CD14-positive monocyte (primary cell): ENCODE measurements around the gene COL5A2. TPM values are rescaled to one million over a fixed set of nuclear protein-coding genes. Genes with fewer than 3 reads are reported as not detected.

ENCODE experiments used
- DNase-seq, 3 donors: peaks; one replicate each; pipeline ENCODE4 v3.0.0-alpha.2; 2011 to 2022
- H2AFZ ChIP-seq: 2 replicates; pipeline ENCODE4 v1.6.0; 2012; ENCODE audit warnings: mild to moderate bottlenecking, low read depth, low read length, inconsistent platforms; ENCODE audit not compliant: insufficient read depth, poor library complexity, severe bottlenecking
- H3K27ac ChIP-seq, 2 donors: 1 replicate in 1 of 2; 2 replicates in 1 of 2; pipeline ENCODE4 v1.5.1; 2012 to 2013; ENCODE audit warnings: low read length in 2 of 2, control low read depth in 1 of 2, inconsistent platforms in 1 of 2, low read depth in 1 of 2, mild to moderate bottlenecking in 1 of 2
- H3K27me3 ChIP-seq, 2 donors: one replicate each; pipeline versions ENCODE4 v1.6.0 to v1.6.1; 2011 to 2013; ENCODE audit warnings: low read length in 2 of 2; ENCODE audit not compliant: control insufficient read depth in 2 of 2, insufficient read depth in 2 of 2
- H3K36me3 ChIP-seq, 2 donors: replicated peaks in 1 of 2; 1 replicate in 1 of 2; 2 replicates in 1 of 2; pipeline versions ENCODE4 v1.5.1 to v1.6.1; 2012 to 2013; ENCODE audit warnings: low read length in 2 of 2, control low read depth in 1 of 2, inconsistent platforms in 1 of 2, mild to moderate bottlenecking in 1 of 2; ENCODE audit not compliant: insufficient read depth in 2 of 2, control insufficient read depth in 1 of 2
- H3K4me1 ChIP-seq, 2 donors: 1 replicate in 1 of 2; 2 replicates in 1 of 2; pipeline versions ENCODE4 v1.5.1 to v1.6.1; 2012 to 2013; ENCODE audit warnings: low read length in 2 of 2, control low read depth in 1 of 2, inconsistent platforms in 1 of 2, mild to moderate bottlenecking in 1 of 2, moderate library complexity in 1 of 2; ENCODE audit not compliant: insufficient read depth in 2 of 2, control insufficient read depth in 1 of 2
- H3K4me2 ChIP-seq: replicated peaks from 2 replicates; pipeline ENCODE3; 2012; ENCODE audit warnings: low read length, moderate library complexity, mild to moderate bottlenecking; ENCODE audit not compliant: poor library complexity, severe bottlenecking; ENCODE audit errors: extremely low read depth
- H3K4me3 ChIP-seq, 3 experiments: fragments of 200-600 bp in 1 of 3; sonication (generic) in 1 of 3; replicated peaks in 1 of 3; 1 replicate in 2 of 3; 2 replicates in 1 of 3; pipeline ENCODE4 v1.5.1; 2011 to 2013; ENCODE audit warnings: low read length in 3 of 3, mild to moderate bottlenecking in 3 of 3, control low read depth in 2 of 3, low read depth in 2 of 3, inconsistent platforms in 1 of 3, moderate library complexity in 1 of 3
- H3K79me2 ChIP-seq: 2 replicates; pipeline ENCODE4 v1.6.0; 2012; ENCODE audit warnings: mild to moderate bottlenecking, control low read depth, inconsistent platforms, low read length, moderate library complexity; ENCODE audit not compliant: insufficient read depth
- H3K9ac ChIP-seq: 2 replicates; pipeline ENCODE4 v1.6.0; 2017; ENCODE audit warnings: low read length, mild to moderate bottlenecking; ENCODE audit not compliant: insufficient read depth, poor library complexity, severe bottlenecking
- H3K9me3 ChIP-seq, 2 donors: replicated peaks in 1 of 2; 1 replicate in 1 of 2; 2 replicates in 1 of 2; pipeline versions ENCODE4 v1.5.1 to v1.6.1; 2012 to 2013; ENCODE audit warnings: low read length in 2 of 2, control low read depth in 1 of 2; ENCODE audit not compliant: control insufficient read depth in 1 of 2, insufficient read depth in 1 of 2
- H4K20me1 ChIP-seq: 2 replicates; pipeline ENCODE4 v1.6.0; 2012; ENCODE audit warnings: mild to moderate bottlenecking, low read length, control low read depth, moderate library complexity; ENCODE audit not compliant: insufficient read depth
- H3K27ac Mint-ChIP-seq, 7 donors: one replicate each; pipeline ENCODE4 v1.8.0; 2020; ENCODE audit warnings: mild to moderate bottlenecking in 7 of 7, mixed read lengths in 7 of 7, moderate library complexity in 6 of 7, inconsistent platforms in 2 of 7
- H3K27me3 Mint-ChIP-seq, 3 donors: one replicate each; pipeline ENCODE4 v1.8.0; 2021 to 2022; ENCODE audit warnings: low read depth in 3 of 3, mild to moderate bottlenecking in 3 of 3, mixed read lengths in 3 of 3, moderate library complexity in 3 of 3, inconsistent platforms in 1 of 3
- H3K36me3 Mint-ChIP-seq, 2 donors: one replicate each; pipeline ENCODE4 v1.8.0; 2020; ENCODE audit warnings: mixed read lengths in 2 of 2, inconsistent platforms in 1 of 2, mild to moderate bottlenecking in 1 of 2
- H3K4me1 Mint-ChIP-seq: one replicate; pipeline ENCODE4 v1.8.0; 2020; ENCODE audit warnings: mild to moderate bottlenecking, mixed read lengths
- H3K4me3 Mint-ChIP-seq, 2 donors: one replicate each; pipeline ENCODE4 v1.8.0; 2020; ENCODE audit warnings: mild to moderate bottlenecking in 2 of 2, mixed read lengths in 2 of 2, moderate library complexity in 1 of 2
- H3K9me3 Mint-ChIP-seq, 7 donors: one replicate each; pipeline ENCODE4 v1.8.0; 2020 to 2022; ENCODE audit warnings: mixed read lengths in 7 of 7, mild to moderate bottlenecking in 6 of 7, moderate library complexity in 6 of 7, inconsistent platforms in 2 of 7
- CTCF ChIP-seq: fragments of 200-600 bp; IDR thresholded peaks from one replicate; pipeline ENCODE4 v1.8.0; 2022; ENCODE audit warnings: antibody characterized with exemption, mild to moderate bottlenecking
- WGBS: methylation state at CpG from one replicate; pipeline ENCODE4 v1.1.5; 2013; ENCODE audit warnings: missing lambda C conversion rate; ENCODE audit not compliant: insufficient coverage; 5-methylcytosine and 5-hydroxymethylcytosine counted together
- intact Hi-C, 2 donors: fragments of 100-400 bp; cut with micrococcal nuclease; formaldehyde crosslinking; loops; one replicate each; pipeline versions ENCODE4 v1.15.0 to v1.15.1; 2023
- polyA plus RNA-seq, 3 donors: library from polyadenylated mRNA; depleted of rRNA in 1 of 3; unstranded in 2 of 3; stranded (reverse) in 1 of 3; fragments of 300-500 nt in 2 of 3; fragments of >200 nt in 1 of 3; fragmentation: Illumina TruSeq in 2 of 3; gene quantifications; 1 replicate in 2 of 3; 2 replicates in 1 of 3; pipeline ENCODE4 v1.2.3, GENCODE V29; 2012 to 2021

Gene COL5A2
- polyA plus RNA-seq, 3 donors: 0.13 TPM; not detected in 2

- intact Hi-C loops: no loop called here
- H3K9me3 ChIP-seq: peaks cover 4 to 12% of the 10 kb centered on the region in 2 donors
- peaks cover 0 to 8% (median 2%) of the 10 kb centered on the region in 7 donors for H3K9me3 Mint-ChIP-seq
- no peak for DNase-seq
- no peaks in the 10 kb centered on the region for H4K20me1 ChIP-seq
- no peak overlapping the region for H3K4me3 Mint-ChIP-seq
- H3K4me1 Mint-ChIP-seq: no peaks in the 10 kb centered on the region
- no peak overlapping the region for H3K4me3 ChIP-seq
- H3K4me1 ChIP-seq: no peaks in the 10 kb centered on the region
- H3K36me3 ChIP-seq: no peaks in the 10 kb centered on the region
- no peak overlapping the region for H3K27ac ChIP-seq
- H3K36me3 Mint-ChIP-seq: no peaks in the 10 kb centered on the region
- no peaks in the 10 kb centered on the region for H3K79me2 ChIP-seq
- no peaks in the 10 kb centered on the region for H3K27me3 ChIP-seq
- no peak overlapping the region for H3K4me2 ChIP-seq
- H2AFZ ChIP-seq: no peak overlapping the region
- H3K9ac ChIP-seq: no peak overlapping the region
- no peak for TF ChIP-seq CTCF
- no peak overlapping the region for H3K27ac Mint-ChIP-seq
- no peaks in the 10 kb centered on the region for H3K27me3 Mint-ChIP-seq
- WGBS: 83% methylated on average over 1 of the region's 3 CpGs
Measured at GRCh38 chr2:189022492-189022891, 157.1 kb downstream of the COL5A2 start.

GRCh38 chr2:189022053-189022481 is 157.5 kb downstream of the COL5A2 start:
- intact Hi-C loops: no loop called here
- DNase-seq: no peak
- H2AFZ ChIP-seq: no peak overlapping the region

More at GRCh38 chr2:189022053-189022481, 157.5 kb downstream of the COL5A2 start:
- 94% methylated on average over 7 of the region's 7 CpGs for WGBS
- Mint-ChIP-seq H3K27me3 (no peaks in the 10 kb centered on the region), H3K36me3 (no peaks in the 10 kb centered on the region), H3K4me1 (no peaks in the 10 kb centered on the region), H3K27ac (no peak overlapping the region), H3K4me3 (no peak overlapping the region), H3K9me3 (peaks cover 0 to 8% (median 2%) of the 10 kb centered on the region in 7 donors)
- TF ChIP-seq CTCF: no peak
- no peaks in the 10 kb centered on the region for H3K4me1 ChIP-seq
- no peaks in the 10 kb centered on the region for H3K27me3 ChIP-seq
- no peak overlapping the region for H3K9ac ChIP-seq
- H3K27ac ChIP-seq: no peak overlapping the region
- no peak overlapping the region for H3K4me2 ChIP-seq
- no peaks in the 10 kb centered on the region for H3K79me2 ChIP-seq
- no peaks in the 10 kb centered on the region for H4K20me1 ChIP-seq
- no peak overlapping the region for H3K4me3 ChIP-seq
- peaks cover 4 to 12% of the 10 kb centered on the region in 2 donors for H3K9me3 ChIP-seq
- no peaks in the 10 kb centered on the region for H3K36me3 ChIP-seq
